GM10266 (cell line): ENCODE data around the gene CHIA.
"Not testable (repeated sequence)": the region's sequence is repeated elsewhere in the genome, so short reads cannot be mapped to it uniquely, and the experiment has no call there.

Experiments used
- DNase-seq: peaks from one replicate; pipeline ENCODE4 v3.0.0; 2012; ENCODE audit errors: extremely low spot score
- CTCF ChIP-seq: IDR thresholded peaks from 2 replicates; pipeline ENCODE4 v1.5.1; 2012; ENCODE audit warnings: mild to moderate bottlenecking, low read depth; ENCODE audit not compliant: control insufficient read depth, insufficient read depth; ENCODE audit errors: missing control alignments

The CHIA gene

DNA sequence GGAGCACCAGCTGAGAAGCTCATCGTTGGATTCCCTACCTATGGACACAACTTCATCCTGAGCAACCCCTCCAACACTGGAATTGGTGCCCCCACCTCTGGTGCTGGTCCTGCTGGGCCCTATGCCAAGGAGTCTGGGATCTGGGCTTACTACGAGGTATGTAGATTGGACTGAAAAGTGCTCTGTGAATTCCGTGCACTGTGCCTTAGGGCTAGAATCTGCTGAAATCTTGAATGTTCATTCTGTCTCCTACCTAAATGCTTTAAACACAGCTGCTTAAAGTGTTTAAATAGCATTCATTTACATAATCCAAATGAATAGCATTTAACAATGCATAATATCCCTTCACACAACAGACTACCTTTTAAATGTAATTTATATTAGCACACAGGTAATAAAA lies 27.9 kb downstream of the CHIA start:
- TF ChIP-seq CTCF = no peak
- DNase-seq = no peak

- no peak for DNase-seq
- no peak for TF ChIP-seq CTCF
Observed at GRCh38 chr1:111320066-111320879, 29.6 kb downstream of the CHIA start.

DNA sequence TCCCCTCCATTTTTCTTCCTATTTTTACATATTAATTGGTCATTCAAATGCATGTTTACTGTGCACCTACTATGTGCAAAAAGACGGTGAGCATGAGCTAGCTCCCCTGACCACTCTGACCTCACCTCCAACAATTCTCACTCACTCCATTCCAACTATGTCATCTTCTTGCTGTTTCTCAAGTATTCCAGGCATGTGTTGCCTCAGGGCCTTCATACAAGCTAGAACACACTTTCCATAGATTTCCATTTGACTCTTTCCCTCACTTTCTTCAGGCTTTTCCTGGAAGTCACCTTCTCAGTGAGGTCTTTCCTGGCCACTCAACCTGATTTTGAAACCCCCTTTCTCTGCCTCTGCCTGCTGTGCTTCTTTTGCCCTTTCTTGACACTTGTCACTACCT lies 32.6 kb downstream of the CHIA start:
- no peak for DNase-seq
- no peak for TF ChIP-seq CTCF

DNA sequence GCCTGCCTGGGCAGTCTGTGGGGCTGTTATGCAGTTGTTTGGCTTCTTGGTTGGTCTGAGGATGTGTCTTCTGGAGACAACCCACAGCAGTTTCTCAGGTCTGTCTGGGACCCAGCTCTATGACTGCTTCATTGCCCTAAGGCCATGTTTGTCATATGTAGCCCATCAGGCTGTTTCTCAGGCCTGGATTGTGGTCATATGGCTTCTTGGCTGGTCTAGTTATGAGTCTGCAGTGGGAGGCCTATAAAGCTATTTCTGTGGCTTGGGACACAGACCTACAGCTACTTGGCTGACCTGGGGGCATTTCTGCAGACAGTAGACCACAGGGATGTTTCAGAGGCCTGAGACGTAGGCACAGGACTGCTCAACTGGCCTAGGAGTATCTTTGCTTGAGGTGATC lies 41.5 kb downstream of the CHIA start:
- TF ChIP-seq CTCF = no peak
- DNase-seq = peak; percentile 35

DNA sequence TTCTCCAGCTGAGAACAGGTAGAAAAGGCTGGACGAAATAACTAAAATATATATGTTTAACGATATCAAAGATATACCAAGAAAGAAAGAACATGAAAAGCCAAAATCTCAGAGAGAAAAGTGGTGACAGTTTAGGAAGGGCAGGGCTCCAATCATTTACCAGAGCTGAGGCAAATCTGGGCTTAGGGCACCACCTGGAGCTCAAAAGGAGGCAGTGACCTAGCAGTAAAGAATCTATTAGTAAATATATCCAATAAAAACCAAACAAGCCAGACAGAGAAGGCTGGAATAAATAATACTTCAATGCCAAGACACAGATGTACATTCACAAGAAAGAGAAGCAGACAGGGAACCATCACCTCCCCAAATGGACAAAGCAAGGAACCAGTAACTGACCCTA lies 43.5 kb downstream of the CHIA start:
- DNase-seq = peak; percentile 55
- peak; percentile 51 for TF ChIP-seq CTCF

GRCh38 chr1:111335214-111335877 lies 44.7 kb downstream of the CHIA start:
- not testable (repeated sequence) for DNase-seq

DNA sequence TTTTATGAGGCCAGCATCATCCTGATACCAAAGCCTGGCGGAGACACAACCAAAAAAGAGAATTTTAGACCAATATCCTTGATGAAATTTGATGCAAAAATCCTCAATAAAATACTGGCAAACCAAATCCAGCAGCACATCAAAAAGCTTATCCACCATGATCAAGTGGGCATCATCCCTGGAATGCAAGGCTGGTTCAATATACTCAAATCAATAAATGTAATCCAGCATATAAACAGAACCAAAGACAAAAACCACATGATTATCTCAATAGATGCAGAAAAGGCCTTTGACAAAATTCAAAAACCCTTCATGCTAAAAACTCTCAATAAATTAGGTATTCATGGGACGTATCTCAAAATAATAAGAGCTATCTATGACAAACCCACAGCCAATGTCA lies 48.2 kb downstream of the CHIA start:
- not testable (repeated sequence) for DNase-seq

DNA sequence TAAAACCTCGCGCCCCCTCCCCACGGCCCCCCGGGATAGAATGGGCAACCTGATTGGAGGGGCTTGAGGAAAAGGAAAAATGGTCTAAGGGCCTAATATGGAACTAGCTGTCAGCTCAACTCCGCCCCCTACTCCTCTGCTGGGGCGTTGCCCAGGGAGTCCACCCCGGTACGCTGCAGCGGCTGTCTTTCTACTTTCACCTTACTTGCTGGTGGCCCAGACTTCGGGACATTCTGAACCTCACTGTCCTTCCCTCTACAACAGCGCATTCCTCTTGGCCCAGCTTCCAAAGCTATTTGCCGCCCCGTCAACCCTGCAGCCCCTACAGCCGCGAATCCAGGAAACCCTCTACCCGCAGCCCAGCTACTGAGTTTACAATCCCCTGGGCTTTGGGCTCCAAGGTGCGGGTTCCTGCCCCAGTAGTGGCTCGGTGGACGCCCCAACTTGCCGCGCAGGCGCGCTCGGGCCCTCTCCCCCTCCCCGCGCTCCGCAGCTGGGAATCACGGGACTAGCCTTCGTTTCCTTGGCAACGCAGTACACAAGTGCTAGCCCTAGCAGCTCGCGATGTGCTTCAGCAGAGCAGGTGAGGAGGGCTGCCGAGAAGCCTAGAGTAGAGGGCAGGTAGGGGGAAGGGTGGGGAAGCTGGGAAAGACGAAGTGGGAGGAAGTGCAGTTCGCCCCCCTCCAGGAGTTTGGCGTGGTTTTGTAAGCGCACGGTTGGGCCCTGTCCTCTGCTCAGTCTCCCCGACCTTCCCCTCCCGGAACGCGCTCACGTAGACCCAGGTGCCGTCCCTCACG lies 55.6 kb downstream of the CHIA start:
- TF ChIP-seq CTCF = peak; percentile 48
- DNase-seq = peak; percentile 89
